GM18505 (cell line): ENCODE results near the gene SPATA31E1.
"Not testable (repeated sequence)": the region's sequence is repeated elsewhere in the genome, so short reads cannot be mapped to it uniquely, and the experiment has no call there.

Experiments used
- ATAC-seq: cut with Tn5 transposase; IDR thresholded peaks from one replicate; pipeline ENCODE4 v1.9.1; 2021; ENCODE audit not compliant: unreplicated experiment
- POLR2A ChIP-seq: IDR thresholded peaks from 4 replicates; pipeline ENCODE4 v1.6.1; 2011; ENCODE audit warnings: borderline replicate concordance; ENCODE audit not compliant: insufficient read depth, insufficient read length; ENCODE audit errors: extremely low read depth

The SPATA31E1 gene

GRCh38 chr9:87882627-87883026, at the start of gene SPATA31E1:
Gene SPATA31E1, plus strand, starts transcription at chr9:87882877. Its CDS starts 15 bp downstream, at chr9:87882892.
- ATAC-seq: no peak
- TF ChIP-seq POLR2A: no peak

- TF ChIP-seq POLR2A: no peak
- ATAC-seq: no peak
Measured at GRCh38 chr9:87834357-87834756, 48.3 kb upstream of the SPATA31E1 start.

GRCh38 chr9:87836536-87836935, 46.1 kb upstream of the SPATA31E1 start:
- ATAC-seq: no peak
- no peak for TF ChIP-seq POLR2A

- TF ChIP-seq POLR2A: no peak
- ATAC-seq: no peak
Measured at GRCh38 chr9:87836951-87837705, 45.5 kb upstream of the SPATA31E1 start.

GRCh38 chr9:87840134-87840533, 42.5 kb upstream of the SPATA31E1 start:
- TF ChIP-seq POLR2A: no peak
- ATAC-seq: no peak

GRCh38 chr9:87842878-87843585, 39.6 kb upstream of the SPATA31E1 start:
- ATAC-seq: no peak
- no peak for TF ChIP-seq POLR2A

- no peak for ATAC-seq
- no peak for TF ChIP-seq POLR2A
Measured at GRCh38 chr9:87844506-87844905, 38.2 kb upstream of the SPATA31E1 start.

- not testable (repeated sequence) for ATAC-seq
Measured at GRCh38 chr9:87847817-87848216, 34.9 kb upstream of the SPATA31E1 start.

- no peak for ATAC-seq
- no peak for TF ChIP-seq POLR2A
Measured at GRCh38 chr9:87849144-87849758, 33.4 kb upstream of the SPATA31E1 start.

- no peak for TF ChIP-seq POLR2A
- ATAC-seq: no peak
Measured at GRCh38 chr9:87850391-87850790, 32.3 kb upstream of the SPATA31E1 start.

GRCh38 chr9:87851186-87851585, 31.5 kb upstream of the SPATA31E1 start:
- not testable (repeated sequence) for ATAC-seq

GRCh38 chr9:87853302-87853701, 29.4 kb upstream of the SPATA31E1 start:
- TF ChIP-seq POLR2A: no peak
- no peak for ATAC-seq

- ATAC-seq: no peak
- TF ChIP-seq POLR2A: no peak
Measured at GRCh38 chr9:87853876-87854579, 28.6 kb upstream of the SPATA31E1 start.
